ENCODE data around the gene LCOR.

GRCh38 chr10:96924861-96925260 lies 92.8 kb downstream of the LCOR start:
- TF ChIP-seq CTCF (conservative IDR thresholded peaks at IDR 0.05; ENCODE audit: low read depth, low read length): no peak
- no peak for TF ChIP-seq EZH2 (IDR thresholded peaks at IDR 0.05; ENCODE audit: borderline replicate concordance, low read depth, low read length, poor library complexity, severe bottlenecking)

Data from A673 (cell line).